ENCODE results near the gene PXT1. TPM values are rescaled to one million over a fixed set of nuclear protein-coding genes. Genes with fewer than 3 reads are reported as not detected.
"Not testable (repeated sequence)": the region's sequence is repeated elsewhere in the genome, so short reads cannot be mapped to it uniquely, and the experiment has no call there.

Gene PXT1
- total RNA-seq, 2 experiments from 2014 or later: 0.25 TPM; not detected in 1

DNA sequence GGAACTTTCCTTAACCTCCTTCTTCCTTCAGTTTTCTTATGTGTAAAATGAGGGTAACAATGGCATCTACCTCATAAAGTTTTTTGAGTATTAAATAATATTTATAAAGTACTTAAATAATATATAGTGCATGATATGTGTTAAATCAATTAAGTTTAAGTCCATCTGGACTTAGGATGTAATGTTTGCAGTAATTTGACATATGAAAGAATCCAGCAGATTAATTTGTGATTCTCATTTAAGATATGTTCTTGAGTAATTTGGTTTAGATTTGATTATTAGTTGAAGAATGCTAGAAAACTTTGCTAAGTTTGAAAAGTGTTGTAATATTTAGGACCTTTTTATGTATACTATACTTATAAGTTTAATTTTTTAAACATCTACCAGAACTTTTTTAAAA is 18.3 kb upstream of the PXT1 start:
- TF ChIP-seq, protein P1, sequence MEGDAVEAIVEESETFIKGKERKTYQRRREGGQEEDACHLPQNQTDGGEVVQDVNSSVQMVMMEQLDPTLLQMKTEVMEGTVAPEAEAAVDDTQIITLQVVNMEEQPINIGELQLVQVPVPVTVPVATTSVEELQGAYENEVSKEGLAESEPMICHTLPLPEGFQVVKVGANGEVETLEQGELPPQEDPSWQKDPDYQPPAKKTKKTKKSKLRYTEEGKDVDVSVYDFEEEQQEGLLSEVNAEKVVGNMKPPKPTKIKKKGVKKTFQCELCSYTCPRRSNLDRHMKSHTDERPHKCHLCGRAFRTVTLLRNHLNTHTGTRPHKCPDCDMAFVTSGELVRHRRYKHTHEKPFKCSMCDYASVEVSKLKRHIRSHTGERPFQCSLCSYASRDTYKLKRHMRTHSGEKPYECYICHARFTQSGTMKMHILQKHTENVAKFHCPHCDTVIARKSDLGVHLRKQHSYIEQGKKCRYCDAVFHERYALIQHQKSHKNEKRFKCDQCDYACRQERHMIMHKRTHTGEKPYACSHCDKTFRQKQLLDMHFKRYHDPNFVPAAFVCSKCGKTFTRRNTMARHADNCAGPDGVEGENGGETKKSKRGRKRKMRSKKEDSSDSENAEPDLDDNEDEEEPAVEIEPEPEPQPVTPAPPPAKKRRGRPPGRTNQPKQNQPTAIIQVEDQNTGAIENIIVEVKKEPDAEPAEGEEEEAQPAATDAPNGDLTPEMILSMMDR (conservative IDR thresholded peaks at IDR 0.05; ENCODE audit: low read length): no peak
- TF ChIP-seq EZH2phosphoT487 (IDR thresholded peaks at IDR 0.05; ENCODE audit: borderline replicate concordance, low read depth, low read length): no peak

DNA sequence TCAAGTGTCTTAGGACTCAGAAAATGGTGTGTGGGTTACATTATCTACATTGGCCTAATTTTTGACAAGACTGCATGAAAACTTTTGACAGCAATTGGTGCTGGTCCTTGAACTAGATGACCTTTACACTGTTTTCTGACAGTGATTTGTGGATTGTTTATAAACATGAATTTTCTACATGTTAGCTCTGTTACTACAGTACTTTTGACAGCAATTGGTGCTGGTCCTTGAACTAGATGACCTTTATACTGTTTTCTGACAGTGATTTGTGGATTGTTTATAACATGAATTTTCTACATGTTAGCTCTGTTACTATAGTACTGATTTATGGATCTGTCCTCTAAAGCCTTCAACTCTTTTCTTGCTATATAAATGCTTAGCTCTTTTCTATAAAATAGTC is 16.8 kb upstream of the PXT1 start:
- intact Hi-C loops (cut with micrococcal nuclease; ENCODE audit: unreplicated experiment): no loop called here
- Histone ChIP-seq H3K79me2 (ENCODE audit: insufficient read depth, low read depth, low read length) (peaks cover 91% of the 10 kb centered on the region), H3K4me3 (ENCODE audit: low read depth, low read length, poor library complexity, severe bottlenecking) (no peak overlapping the region), H3K9me2 (ENCODE audit: insufficient read depth, low read length) (no peaks in the 10 kb centered on the region), H2AFZ (ENCODE audit: low read length) (no peak overlapping the region), H3K4me1 (ENCODE audit: insufficient read depth, low read length, poor library complexity, severe bottlenecking) (no peaks in the 10 kb centered on the region), H4K20me1 (ENCODE audit: insufficient read depth, low read length) (peaks cover 2% of the 10 kb centered on the region; the same call in 1 of the 2 replicates), H3K4me2 (ENCODE audit: low read length) (no peak overlapping the region), H3K27ac (ENCODE audit: low read depth, low read length, poor library complexity, severe bottlenecking) (no peak overlapping the region), H3K36me3 (ENCODE audit: insufficient read depth, low read length) (peaks cover 58% of the 10 kb centered on the region), H3K9me3 (ENCODE audit: low read length) (no peaks in the 10 kb centered on the region)
- CTCF ChIA-PET (ENCODE audit: unreplicated experiment): no interaction called here
- no peak for TF ChIP-seq EZH2phosphoT487 (IDR thresholded peaks at IDR 0.05; ENCODE audit: borderline replicate concordance, low read depth, low read length)
- TF ChIP-seq, protein P1 (conservative IDR thresholded peaks at IDR 0.05; ENCODE audit: low read length): no peak
- DNase-seq (ENCODE audit: low spot score): no peak
- no TSS peak for BruUV-seq (replicated peaks)
- POLR2A ChIA-PET: interaction anchor here (0.6 to 0.8 kb wide), 3 partner anchors 9 to 209 kb away, joined by 3 to 4 read pairs (median 3); no protein-coding TSS in a partner anchor

More for the DNA sequence above, 18.3 kb upstream of the PXT1 start:
- H3K9me2 ChIP-seq (ENCODE audit: insufficient read depth, low read length): no peaks in the 10 kb centered on the region
- H3K9me3 ChIP-seq (ENCODE audit: low read length): no peaks in the 10 kb centered on the region
- no peak for DNase-seq (ENCODE audit: low spot score)
- H4K20me1 ChIP-seq (ENCODE audit: insufficient read depth, low read length): peaks cover 4% of the 10 kb centered on the region; the same call in 1 of the 2 replicates
- POLR2A ChIA-PET: no interaction called here
- CTCF ChIA-PET (ENCODE audit: unreplicated experiment): no interaction called here
- intact Hi-C loops (cut with micrococcal nuclease; ENCODE audit: unreplicated experiment): no loop called here
- no peak overlapping the region for H3K4me2 ChIP-seq (ENCODE audit: low read length)
- H3K27ac ChIP-seq (ENCODE audit: low read depth, low read length, poor library complexity, severe bottlenecking): no peak overlapping the region
- no peaks in the 10 kb centered on the region for H3K4me1 ChIP-seq (ENCODE audit: insufficient read depth, low read length, poor library complexity, severe bottlenecking)
- H3K36me3 ChIP-seq (ENCODE audit: insufficient read depth, low read length): peaks cover 49% of the 10 kb centered on the region
- no peak overlapping the region for H3K4me3 ChIP-seq (ENCODE audit: low read depth, low read length, poor library complexity, severe bottlenecking)
- no peak overlapping the region for H2AFZ ChIP-seq (ENCODE audit: low read length)
- BruUV-seq (replicated peaks): no TSS peak
- H3K79me2 ChIP-seq (ENCODE audit: insufficient read depth, low read depth, low read length): peaks cover 92% of the 10 kb centered on the region

DNA sequence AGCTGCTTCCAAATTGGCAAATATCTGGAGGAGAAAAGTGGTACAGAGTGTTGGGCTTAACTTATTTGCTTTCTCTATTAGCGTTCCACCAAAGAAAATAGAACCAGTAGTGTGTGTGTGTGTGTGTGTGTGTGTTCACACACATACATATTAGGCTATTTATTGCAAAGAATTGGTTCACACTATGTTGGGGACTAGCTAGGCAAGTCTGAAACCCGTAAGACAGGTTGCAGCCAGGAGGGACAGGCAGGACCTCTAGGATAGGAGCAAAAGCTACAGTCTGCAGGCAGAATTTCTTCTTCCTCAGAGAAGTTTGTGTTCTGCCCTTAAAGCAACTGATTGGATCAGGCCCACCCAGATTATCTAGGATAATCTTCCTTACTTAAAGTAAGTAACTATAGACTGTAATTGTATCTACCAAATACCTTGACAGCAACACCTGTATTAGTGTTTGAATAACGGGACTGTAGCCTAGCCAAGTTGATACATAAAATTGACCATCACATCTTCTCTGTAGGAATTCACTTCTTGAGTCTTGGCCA is 12.9 kb upstream of the PXT1 start:
- CTCF ChIA-PET (ENCODE audit: unreplicated experiment): no interaction called here
- intact Hi-C loops (cut with micrococcal nuclease; ENCODE audit: unreplicated experiment): no loop called here
- no peaks in the 10 kb centered on the region for H4K20me1 ChIP-seq (ENCODE audit: insufficient read depth, low read length)

DNA sequence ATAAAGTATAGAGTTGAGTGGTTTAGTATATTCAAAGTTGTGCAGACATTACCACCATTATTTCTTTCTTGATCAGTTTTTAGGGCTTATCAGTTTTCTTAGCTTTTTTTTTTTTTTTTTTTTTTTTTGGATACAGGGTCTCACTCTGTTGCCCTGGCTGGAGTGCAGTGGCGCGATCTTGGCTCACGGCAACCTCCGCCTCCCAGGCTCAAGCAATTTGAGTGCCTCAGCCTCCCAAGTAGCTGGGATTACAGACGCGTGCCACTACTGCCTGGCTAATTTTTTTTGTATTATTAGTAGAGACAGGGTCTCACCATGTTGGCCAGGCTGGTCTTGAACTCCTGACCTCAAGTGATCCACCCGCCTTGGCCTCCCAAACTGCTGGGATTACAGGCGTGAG is 10.2 kb upstream of the PXT1 start:
- DNase-seq (ENCODE audit: low spot score); H3K4me3 ChIP-seq (ENCODE audit: low read depth, low read length, poor library complexity, severe bottlenecking); H2AFZ ChIP-seq (ENCODE audit: low read length); H3K4me2 ChIP-seq (ENCODE audit: low read length); H3K9me3 ChIP-seq (ENCODE audit: low read length); BruUV-seq (replicated peaks); intact Hi-C loops (cut with micrococcal nuclease; ENCODE audit: unreplicated experiment); CTCF ChIA-PET (ENCODE audit: unreplicated experiment); H3K27ac ChIP-seq (ENCODE audit: low read depth, low read length, poor library complexity, severe bottlenecking); H3K9me2 ChIP-seq (ENCODE audit: insufficient read depth, low read length); H4K20me1 ChIP-seq (ENCODE audit: insufficient read depth, low read length); H3K4me1 ChIP-seq (ENCODE audit: insufficient read depth, low read length, poor library complexity, severe bottlenecking): not testable (repeated sequence)
- H3K79me2 ChIP-seq (ENCODE audit: insufficient read depth, low read depth, low read length): peaks cover 88% of the 10 kb centered on the region
- POLR2A ChIA-PET: interaction anchor here (0.6 to 1.4 kb wide), 7 partner anchors 16 to 1336 kb away, joined by 3 to 6 read pairs (median 3); no protein-coding TSS in a partner anchor
- H3K36me3 ChIP-seq (ENCODE audit: insufficient read depth, low read length): peaks cover 82% of the 10 kb centered on the region

More for the DNA sequence above, 12.9 kb upstream of the PXT1 start:
- Histone ChIP-seq H3K4me2 (ENCODE audit: low read length) (no peak overlapping the region), H3K9me3 (ENCODE audit: low read length) (no peaks in the 10 kb centered on the region), H3K4me3 (ENCODE audit: low read depth, low read length, poor library complexity, severe bottlenecking) (no peak overlapping the region), H3K4me1 (ENCODE audit: insufficient read depth, low read length, poor library complexity, severe bottlenecking) (no peaks in the 10 kb centered on the region), H3K9me2 (ENCODE audit: insufficient read depth, low read length) (no peaks in the 10 kb centered on the region), H3K79me2 (ENCODE audit: insufficient read depth, low read depth, low read length) (peaks cover 89% of the 10 kb centered on the region), H3K27ac (ENCODE audit: low read depth, low read length, poor library complexity, severe bottlenecking) (no peak overlapping the region), H3K36me3 (ENCODE audit: insufficient read depth, low read length) (peaks cover 69% of the 10 kb centered on the region), H2AFZ (ENCODE audit: low read length) (no peak overlapping the region)
- TF ChIP-seq EZH2phosphoT487 (IDR thresholded peaks at IDR 0.05; ENCODE audit: borderline replicate concordance, low read depth, low read length): no peak
- TF ChIP-seq, protein P1 (conservative IDR thresholded peaks at IDR 0.05; ENCODE audit: low read length): no peak
- POLR2A ChIA-PET: no interaction called here
- DNase-seq (ENCODE audit: low spot score): no peak
- no TSS peak for BruUV-seq (replicated peaks)

Measured in OCI-LY7 (cell line).